Stimulated activated CD4-positive, alpha-beta T cell treated with anti-CD3 and anti-CD28 coated beads, Interleukin-1b, Interleukin-23, amount 100 ng/mL, for 24 hours (primary cell): ENCODE results near the gene KCNAB3.
"Not testable (repeated sequence)": the region's sequence is repeated elsewhere in the genome, so short reads cannot be mapped to it uniquely, and the experiment has no call there.

Source experiments
- DNase-seq, 4 experiments: peaks; one replicate each; pipeline ENCODE4 v3.0.0-alpha.2; 2020; ENCODE audit warnings: low read depth in 4 of 4, low spot score in 1 of 4

KCNAB3 gene

DNA sequence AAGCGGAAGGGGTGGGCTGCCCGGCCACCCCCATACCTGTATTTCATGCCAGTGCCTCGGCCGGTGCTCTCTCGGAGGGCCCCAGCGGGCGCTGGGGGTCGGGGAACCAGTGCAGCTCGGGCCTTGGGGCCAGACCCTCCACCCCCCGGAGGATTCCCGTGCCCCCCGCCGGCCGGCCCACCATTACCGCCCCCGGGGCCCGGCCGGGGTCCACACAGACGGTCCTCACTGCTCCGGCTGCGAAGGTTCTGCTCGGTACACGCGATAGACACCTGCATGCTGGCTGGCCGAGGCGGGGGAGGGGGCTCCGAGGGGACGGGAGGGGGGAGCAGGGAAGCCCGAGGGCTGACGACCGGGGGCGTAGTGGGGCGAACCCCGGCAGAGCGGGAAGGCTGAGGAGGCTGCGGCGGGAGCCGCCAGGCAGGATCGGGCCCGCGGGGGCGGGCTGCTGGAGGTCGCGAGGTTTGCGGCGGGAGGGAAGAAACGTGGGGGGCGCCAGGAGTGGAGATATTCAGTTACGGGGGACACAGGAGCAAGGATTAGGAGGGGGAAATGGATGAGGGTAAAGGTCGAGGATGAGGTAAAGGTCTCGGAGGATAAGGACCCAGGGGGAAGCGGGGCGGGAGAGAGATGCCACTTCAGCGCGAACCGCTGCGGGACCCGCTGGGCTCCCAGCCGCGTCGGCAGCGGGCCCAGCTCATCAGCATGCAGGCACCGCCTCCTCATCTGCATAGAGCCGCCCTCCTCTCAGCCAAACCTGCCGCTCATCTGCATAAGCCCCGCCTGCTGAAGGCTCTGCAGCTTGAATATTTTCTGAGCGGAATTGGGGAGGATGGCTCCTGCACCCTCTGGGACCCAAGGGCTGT, at the start of gene KCNAB3:
TSS of gene KCNAB3 (minus strand) at position 699 of the 866 bp plus-strand sequence. CDS start at position 278, 421 bp downstream.
- peak in 1 of 4 experiments; percentile 39 for DNase-seq

DNA sequence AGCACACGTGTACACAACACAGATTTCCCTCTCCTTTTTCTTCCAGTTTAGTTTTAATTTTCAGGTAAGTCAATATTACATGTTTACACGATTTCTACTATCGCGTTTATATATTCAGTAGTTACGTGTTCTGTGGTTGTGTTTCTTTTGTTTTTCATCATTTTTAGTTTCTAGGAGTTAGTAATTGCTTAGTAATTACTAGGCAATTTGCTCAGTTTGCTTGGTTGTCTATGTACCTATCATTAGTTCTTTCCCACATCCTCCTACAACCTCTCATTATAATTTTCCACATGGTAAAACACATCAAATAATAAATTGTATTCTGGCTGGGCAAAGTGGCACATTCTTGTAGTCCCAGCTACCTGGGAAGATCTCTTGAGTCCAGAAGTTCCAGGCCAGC, 48.1 kb upstream of the KCNAB3 start:
- no peak for DNase-seq

DNA sequence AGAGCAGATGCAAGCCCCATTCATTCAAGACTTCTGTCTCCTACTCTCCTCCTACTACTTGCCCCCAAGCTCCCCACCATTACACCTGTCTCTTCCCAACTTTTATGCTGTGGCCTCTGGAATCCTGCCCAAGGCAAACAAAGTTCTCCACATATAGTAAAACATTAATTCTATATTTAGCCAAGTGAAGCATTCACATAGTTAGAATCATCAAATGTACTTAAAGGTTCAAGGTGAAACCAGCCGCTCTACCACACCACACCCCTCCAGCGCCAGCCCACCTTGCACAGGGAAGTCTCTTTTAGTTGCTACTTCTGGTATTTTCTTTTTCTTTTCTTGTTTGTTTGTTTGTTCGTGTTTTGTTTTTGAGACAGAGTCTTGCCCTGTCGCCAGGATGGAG, 47.4 kb upstream of the KCNAB3 start:
- no peak for DNase-seq

DNA sequence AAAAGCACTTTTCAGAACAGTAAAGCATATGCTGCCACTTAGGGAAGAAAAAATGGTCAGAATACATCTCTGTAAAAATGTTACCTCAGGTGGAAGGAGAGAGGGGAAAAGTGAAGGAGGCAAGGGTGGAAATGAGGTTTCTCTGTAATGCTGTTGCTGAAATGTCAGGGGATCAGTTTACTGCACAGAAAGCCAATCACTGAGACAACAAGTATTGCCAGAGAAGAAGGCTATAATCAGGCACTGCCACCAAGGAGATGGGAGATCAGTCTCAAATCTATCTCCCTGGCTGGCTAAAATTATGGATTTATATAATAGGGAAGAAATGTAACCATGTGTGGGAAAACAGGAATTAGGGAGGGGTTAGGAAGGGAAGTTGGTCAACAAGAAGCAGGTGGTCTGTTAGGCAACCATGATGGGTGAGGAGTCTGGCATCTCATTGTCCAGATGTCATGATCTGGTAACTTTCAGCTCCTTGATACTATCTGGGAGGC, 45.0 kb upstream of the KCNAB3 start:
- DNase-seq = no peak

DNA sequence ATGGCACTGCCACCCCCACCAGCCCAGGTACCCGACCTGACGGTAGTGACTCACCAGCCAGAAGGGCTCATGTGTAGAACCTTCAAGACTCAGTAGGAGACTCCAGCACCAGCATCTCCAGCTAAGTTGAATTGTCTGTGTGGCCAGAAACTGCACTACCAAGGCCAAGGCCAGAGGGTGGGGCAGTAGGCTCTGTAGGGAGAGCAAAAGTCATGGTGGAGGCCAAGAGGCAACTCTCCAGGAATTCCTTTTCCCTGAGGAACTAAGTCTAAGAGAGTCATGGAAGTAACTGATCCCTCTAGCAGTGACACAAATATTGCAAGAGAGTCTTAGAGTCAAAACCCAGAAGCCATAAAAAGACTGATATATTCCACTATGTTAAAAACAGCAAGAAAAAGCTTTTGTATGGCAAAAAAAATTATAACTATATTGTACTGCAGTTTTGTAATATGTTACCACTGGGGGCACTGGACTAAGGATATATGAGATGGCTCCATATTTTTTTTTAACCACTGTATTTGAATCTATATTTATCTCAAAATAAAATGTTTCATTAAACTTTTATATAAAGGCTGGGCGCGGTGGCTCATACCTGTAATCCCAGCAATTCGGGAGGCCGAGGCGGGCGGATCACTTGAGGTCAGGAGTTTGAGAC, 42.6 kb upstream of the KCNAB3 start:
- no peak for DNase-seq

DNA sequence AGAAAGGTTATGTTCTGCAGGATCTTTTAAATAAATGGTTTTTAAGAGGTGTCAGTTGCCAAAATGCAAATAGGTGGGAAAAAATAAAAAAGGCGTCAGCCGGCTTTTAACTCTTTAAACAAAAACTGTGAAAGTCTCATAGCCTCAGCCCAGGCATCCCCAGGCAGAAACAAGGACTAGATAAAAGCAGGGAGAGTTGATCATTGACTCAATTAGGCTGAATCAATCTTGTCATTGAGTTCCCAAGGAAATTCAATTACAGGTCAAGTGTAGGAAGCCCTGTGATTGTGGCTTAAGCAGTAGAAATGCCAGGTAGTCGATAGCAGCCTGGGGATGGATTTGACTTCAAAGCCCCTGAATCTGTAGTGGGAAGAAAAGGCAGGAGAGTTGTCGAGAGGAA, 42.0 kb upstream of the KCNAB3 start:
- no peak for DNase-seq

DNA sequence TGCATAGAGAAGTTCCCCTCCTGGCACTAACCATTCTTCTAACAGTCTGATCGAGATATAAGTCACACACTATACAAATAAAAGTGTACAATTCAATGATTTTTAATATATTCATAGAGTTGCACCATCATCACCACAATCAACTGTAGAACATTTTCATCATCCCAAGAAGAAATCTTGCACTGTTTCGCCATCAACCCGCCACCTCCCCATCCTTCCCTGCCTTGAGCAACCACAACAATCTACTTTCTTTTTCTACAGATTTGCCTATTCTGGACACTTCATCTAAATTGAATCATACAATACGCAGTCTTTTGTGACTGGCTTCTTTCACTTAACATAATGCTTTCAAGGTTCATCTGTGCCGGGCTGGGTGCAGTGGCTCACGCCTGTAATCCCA, 39.8 kb upstream of the KCNAB3 start:
- DNase-seq = no peak

DNA sequence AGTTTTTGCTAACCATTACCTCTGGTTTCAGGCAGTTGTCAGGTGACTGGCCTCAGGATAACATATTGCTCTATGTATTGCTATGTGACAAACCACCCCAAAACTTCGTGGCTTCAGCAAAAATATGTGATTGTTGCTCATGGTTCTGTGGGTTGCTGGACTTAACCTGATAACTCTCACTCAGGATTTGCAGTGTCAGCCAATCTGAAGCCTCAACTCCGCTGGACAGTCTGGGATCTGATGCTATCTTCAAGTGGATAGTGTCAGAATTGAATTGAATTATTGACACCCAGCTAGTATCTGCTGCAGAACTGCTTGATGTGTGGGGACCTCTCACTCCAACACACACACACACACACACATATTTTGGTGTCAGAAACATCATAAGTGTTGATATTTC, 38.1 kb upstream of the KCNAB3 start:
- DNase-seq = no peak

DNA sequence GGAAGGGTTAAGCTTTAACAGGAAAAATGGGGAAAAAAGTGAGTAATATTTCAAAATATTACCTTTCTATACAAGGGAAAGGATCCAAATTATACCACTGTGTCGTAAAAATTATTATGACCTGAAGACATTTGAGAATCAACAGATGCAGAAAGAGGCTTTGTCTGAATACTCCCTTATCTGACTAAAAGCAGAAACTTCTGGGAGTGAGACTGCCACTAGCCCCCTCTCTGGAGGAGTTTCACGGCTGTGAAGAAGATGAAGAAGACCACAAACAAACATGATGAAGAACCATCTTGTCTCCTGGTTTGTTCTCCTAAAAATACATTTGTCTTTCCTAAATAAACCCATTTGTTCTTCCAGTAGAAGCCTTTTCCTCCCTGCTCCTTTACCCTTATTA, 31.8 kb upstream of the KCNAB3 start:
- no peak for DNase-seq

DNA sequence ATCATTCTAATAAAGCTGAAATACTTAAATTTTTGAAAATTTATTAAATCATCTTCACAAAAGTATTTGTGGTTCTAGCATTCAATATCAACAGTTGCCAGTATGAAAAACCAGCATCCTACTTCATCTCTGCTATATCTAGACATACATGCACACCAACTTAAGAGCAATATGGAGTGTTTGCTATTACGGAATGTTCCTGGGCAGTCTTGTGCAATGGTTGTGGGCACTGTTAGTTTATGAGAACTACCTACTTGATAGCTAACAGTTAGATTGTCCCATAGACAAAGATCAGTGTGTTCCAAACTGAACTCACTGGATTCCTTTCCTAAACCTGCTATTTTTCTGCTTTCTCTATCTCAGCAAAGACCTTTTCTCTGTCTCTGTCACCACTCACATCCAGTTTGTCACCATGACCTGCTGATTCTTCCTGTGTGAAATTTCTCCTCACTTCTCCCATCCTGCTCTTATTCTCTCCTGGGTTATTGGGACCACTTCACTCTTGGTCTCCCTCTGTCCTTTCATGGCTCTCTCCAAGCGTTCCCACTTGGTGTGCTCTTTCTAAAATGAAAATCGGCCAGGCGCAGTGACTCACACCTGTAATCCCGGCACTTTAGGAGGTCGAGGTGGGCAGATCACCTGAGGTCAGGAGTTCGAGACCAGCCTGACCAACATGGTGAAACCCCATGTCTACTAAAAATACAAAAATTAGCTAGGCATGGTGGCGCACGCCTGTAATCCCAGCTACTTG, 30.0 kb upstream of the KCNAB3 start:
- DNase-seq = no peak

DNA sequence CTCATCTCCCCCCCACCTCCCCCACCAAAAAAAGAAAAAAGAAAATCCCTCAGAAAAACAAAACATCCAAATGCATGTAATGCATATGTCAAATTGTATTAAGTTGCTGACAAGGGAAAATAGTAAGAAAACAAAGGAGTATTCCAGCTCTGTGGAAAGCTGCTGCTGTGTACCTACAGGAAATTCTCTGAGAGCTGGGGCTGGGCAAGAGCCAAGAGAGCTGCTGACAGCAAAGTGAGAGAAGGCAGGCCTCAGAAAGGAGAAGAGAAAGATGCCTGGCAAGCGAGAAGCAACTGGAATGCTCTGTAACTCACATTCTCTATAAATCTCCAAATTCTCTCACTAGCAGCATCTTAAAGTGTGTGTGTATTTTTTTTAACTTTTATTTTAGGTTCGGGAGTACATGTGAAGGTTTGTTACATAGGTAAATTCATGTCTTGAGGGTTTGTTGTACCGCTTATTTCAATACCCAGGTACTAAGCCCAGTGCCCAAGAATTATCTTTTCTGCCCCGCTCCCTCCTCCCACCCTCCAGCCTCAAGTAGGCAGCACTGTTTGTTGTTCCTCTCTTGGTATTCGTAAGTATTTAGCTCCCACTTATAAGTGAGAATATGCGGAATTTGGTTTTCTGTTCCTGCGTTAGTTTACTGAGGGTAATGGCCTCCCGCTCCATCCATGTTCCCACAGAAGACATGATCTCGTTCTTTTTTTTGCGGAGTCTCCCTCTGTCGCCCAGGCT, 26.7 kb upstream of the KCNAB3 start:
- no peak for DNase-seq

DNA sequence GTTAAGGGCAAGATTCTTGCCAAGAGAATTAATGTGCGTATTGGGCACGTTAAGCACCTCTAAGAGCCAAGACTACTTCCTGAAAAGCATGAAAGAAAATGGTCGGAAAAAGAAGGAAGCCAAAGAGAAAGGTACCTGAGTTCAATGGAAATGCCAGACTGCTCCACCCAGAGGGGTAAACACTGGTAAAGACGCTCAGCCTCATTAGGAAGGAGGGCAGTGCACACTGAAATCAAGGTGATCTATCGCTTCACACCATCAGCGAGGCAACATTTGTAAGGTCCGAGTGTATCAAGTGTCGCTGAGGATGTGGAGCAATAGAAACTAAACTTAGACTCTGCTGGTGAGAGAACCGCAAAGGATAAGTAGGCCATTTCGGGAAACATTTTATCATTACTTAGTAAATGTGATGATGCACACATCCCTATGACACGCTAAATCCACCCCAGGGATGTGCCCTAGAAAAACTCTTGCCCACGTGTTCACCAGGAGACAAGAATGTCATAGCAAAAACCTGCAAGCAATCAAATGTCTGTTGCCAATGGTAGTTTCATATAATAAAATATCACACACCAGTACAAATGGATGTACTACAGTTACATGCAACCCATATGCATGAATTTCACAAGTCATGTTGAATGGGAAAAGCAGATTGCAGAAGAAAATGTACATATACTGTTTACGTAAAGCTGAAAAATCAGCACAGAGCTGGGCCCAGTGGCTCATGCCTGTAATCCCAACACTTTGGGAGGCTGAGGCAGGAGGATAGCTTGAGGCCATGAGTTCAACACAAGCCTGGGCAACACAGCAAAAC, 26.0 kb upstream of the KCNAB3 start:
- DNase-seq = no peak

DNA sequence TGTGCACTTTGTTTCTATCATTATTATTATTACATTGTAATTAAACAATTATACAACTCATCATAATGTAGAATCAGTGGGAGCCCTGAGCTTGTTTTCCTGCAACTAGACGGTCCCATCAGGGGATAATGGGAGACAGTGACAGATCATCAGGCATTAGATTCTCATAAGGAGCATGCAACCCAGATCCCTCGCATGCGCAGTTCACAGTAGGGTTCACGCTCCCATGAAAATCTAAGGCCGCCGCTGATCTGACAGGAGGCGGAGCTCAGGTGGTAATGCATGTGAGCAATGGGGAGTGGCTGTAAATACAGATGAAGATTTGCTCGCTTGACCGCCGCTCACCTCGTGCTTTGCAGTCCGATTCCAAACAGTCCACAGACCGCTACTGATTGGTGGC, 23.6 kb upstream of the KCNAB3 start:
- not testable (repeated sequence) for DNase-seq

DNA sequence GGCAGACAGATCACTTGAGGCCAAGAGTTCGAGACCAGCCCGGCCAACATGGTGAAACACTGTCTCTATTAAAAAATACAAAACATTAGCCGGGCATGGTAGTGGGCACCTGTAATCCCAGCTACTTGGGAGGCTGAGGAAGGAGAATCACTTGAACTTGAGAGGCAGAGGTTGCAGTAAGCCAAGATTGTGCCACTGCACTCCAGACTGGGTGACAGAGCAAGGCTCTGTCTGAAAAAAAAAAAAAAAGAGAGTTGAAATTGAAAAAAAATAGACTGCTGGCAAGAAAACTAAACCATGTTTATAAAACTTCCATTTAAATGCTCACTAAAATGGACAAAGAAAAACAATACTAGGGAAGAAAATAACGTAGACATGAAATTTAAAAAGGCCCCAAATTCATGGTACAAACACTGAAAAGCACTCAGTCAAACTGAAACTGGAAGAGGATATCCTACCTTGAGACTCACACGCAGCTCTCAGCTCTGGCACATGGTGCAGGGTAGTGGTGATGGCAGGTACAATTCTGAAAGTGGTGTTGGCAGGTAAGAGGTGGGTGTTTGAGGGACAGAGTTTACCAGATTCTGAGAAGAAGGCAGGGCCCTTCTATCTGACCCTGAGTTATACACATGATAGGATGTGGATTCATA, 21.6 kb upstream of the KCNAB3 start:
- DNase-seq = peak in 2 of 4 experiments; percentile 12 to 32

DNA sequence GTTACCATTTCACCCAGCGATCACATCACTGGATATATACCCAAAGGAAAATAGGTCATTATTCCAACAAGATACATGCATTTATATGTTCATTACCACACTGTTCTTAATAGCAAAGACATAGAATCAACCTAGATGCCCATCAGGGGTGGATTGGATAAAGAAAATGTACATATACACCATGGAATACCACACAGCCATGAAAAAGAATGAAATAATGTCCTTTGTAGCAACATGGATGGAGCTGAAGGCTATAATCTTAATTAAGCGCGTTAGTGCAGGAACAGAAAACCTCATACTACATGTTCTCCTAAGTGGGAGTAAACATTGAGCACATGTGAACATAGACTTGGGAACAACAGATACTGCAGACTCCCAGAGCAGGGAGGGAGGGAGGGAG, 20.9 kb upstream of the KCNAB3 start:
- no peak for DNase-seq

DNA sequence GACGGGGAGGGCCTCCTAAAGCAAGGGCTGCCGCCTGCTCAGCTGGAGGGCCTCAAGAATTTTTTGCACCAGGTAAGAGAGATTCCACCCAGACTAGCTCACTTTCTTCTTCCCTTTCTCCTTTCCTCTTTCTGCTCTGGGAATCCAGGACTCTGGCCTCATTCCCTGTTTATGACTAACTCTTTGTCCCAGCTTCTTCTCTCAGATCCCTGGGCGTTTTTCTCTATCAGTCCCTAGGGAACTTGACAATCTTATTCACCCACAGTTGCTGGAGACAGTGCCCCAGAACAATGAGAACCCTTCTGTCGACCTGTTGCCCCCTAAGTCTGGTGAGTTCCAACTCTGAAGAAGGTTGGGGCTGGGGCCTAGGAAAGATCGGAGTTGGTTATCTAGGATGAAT, 18.0 kb upstream of the KCNAB3 start:
- no peak for DNase-seq

DNA sequence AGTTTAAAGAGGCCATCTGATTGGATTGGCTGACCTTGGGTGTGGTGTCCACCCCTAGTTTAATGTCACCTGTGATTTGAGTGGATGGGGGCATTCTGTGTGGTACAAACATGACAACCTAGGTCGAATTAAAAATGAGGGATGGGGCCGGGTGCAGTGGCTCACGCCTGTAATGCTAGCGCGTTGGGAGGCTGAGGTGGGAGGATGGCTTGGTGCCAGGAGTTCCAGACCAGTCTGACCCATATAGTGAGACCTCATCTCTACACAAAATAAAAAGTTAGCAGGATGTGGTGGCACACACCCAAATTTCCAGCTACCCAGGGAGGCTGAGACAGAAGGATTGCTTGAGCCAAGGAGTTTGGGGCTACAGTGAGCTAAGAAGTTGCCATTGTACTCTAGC, 16.8 kb upstream of the KCNAB3 start:
- no peak for DNase-seq

DNA sequence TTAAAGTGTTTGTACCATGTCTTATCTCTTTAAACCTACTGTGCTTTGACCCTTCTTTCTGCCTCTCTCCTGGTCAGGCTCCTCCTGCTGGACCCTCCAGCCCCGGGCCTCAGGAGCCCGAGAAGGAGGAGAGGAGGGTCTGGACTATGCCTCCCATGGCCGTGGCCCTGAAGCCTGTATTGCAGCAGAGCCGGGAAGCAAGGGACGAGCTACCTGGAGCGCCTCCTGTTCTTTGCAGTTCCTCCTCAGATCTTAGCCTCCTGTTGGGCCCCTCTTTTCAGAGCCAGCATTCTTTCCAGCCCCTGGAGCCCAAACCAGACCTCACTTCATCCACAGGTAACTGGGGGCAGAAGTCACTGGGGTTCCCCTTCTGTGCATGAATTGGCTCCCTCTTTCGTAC, 16.0 kb upstream of the KCNAB3 start:
- DNase-seq = no peak

DNA sequence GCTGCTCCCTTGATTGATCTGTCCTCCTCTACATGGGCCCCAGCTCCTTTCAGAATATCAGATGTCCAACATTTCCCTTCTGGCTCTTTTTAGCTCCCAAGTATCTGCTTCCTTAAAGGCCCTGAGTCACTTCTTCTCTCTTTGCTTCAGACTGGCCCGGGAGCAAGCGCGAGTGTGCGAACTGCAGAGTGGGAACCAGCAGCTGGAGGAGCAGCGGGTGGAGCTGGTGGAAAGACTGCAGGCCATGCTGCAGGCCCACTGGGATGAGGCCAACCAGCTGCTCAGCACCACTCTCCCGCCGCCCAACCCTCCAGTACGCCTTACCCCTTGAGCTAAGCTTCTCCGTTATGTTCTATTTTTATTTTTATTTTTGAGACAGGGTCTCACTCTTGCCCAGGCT, 14.7 kb upstream of the KCNAB3 start:
- DNase-seq = no peak

DNA sequence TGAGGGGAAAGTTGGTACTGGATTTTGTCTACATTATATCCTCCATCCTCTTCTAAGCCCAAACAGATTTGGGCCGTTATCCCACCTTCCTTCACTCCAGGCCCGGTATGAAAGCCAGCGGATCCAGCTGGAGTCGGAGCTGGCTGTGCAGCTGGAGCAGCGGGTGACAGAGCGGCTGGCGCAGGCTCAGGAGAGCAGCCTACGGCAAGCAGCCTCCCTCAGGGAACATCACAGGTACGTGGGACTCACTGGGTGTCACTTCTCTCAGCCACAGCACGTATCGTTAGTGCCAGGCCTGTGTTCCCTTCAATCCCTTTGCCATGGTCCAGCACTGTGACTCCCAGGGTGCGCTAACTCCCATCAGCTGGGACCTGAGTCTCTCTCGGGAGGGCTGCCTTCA, 13.6 kb upstream of the KCNAB3 start:
- no peak for DNase-seq
